Kidney (tissue), 14 donors: Measurements from ENCODE around the gene PDE9A. TPM values are rescaled to one million over a fixed set of nuclear protein-coding genes. Genes with fewer than 3 reads are reported as not detected.

Experiments used
- DNase-seq, 5 donors: peaks; one replicate each; pipeline ENCODE4 v3.0.0-alpha.2; 2013 to 2020
- FAIRE-seq: peaks from 2 replicates; lab custom pipeline; 2012; peaks lifted over from hg19 to GRCh38; lab: Jason Lieb, UNC
- H3K27ac ChIP-seq, 2 donors: one replicate each; pipeline ENCODE4 v1.7.0; 2013; ENCODE audit warnings: low read depth in 2 of 2, low read length in 2 of 2, inconsistent platforms in 1 of 2
- H3K27me3 ChIP-seq: one replicate; pipeline ENCODE4 v1.7.1; 2013; ENCODE audit warnings: low read length, inconsistent platforms; ENCODE audit not compliant: control insufficient read depth, insufficient read depth
- H3K36me3 ChIP-seq, 3 donors: one replicate each; pipeline versions ENCODE4 v1.7.0 to v1.7.1; 2013; ENCODE audit warnings: low read length in 3 of 3, control low read depth in 1 of 3, inconsistent platforms in 1 of 3; ENCODE audit not compliant: insufficient read depth in 3 of 3, control insufficient read depth in 2 of 3
- H3K4me1 ChIP-seq, 3 donors: one replicate each; pipeline versions ENCODE4 v1.7.0 to v1.7.1; 2013; ENCODE audit warnings: low read length in 3 of 3, inconsistent platforms in 1 of 3, low read depth in 1 of 3; ENCODE audit not compliant: control insufficient read depth in 2 of 3, insufficient read depth in 2 of 3
- H3K4me3 ChIP-seq, 3 donors: one replicate each; pipeline versions ENCODE4 v1.7.0 to v1.8.1; 2013; ENCODE audit warnings: low read length in 3 of 3, control low read depth in 1 of 3, inconsistent platforms in 1 of 3
- H3K9ac ChIP-seq, 3 donors: one replicate each; pipeline versions ENCODE4 v1.7.0 to v1.7.1; 2013; ENCODE audit warnings: low read length in 3 of 3, control low read depth in 1 of 3, inconsistent platforms in 1 of 3
- H3K9me3 ChIP-seq, 3 donors: one replicate each; pipeline versions ENCODE4 v1.7.0 to v1.7.1; 2013; ENCODE audit warnings: low read length in 3 of 3, control low read depth in 1 of 3, inconsistent platforms in 1 of 3; ENCODE audit not compliant: control insufficient read depth in 2 of 3, insufficient read depth in 1 of 3
- intact Hi-C: fragments of 100-400 bp; cut with DNase I; formaldehyde crosslinking; loops from one replicate; pipeline ENCODE4 v1.11.1; 2022
- polyA plus RNA-seq: library from polyadenylated mRNA; stranded (reverse); fragments of 350-450 nt; fragmentation: Illumina TruSeq; extraction: RNeasy Lipid Tissue Mini Kit (QIAGEN cat#74804); gene quantifications from one replicate; pipeline ENCODE4 v1.2.3, GENCODE V29; 2014; ENCODE audit warnings: low read depth, low replicate concordance; ENCODE audit not compliant: insufficient read depth
- total RNA-seq: library from RNA; stranded (reverse); fragmentation: NEBNext Ultra II Directional; extraction: Animal tissue kit (Norgen Biotek cat#: 25700); gene quantifications from one replicate; pipeline ENCODE4 v1.2.1, GENCODE V29; 2021
- TF ChIP-seq, protein P1 (sequence below): IDR thresholded peaks from 3 replicates; pipeline ENCODE4 v1.5.1; 2012; ENCODE audit warnings: mild to moderate bottlenecking, moderate library complexity, borderline replicate concordance; ENCODE audit not compliant: insufficient read depth; ENCODE audit errors: extremely low read depth
- donor health status: control.
- donor health status: control.
- donor health status: control.
- donor health status: control.
- donor health status: control.
- donor health status: DM: yes; HTN: yes; CAD: no.
- donor health status: Normal renal cell carcinoma (clear cell type).

The PDE9A gene
- total and polyA plus RNA-seq, 2 donors from 2014 or later, result 30.1 to 39.0 TPM

DNA sequence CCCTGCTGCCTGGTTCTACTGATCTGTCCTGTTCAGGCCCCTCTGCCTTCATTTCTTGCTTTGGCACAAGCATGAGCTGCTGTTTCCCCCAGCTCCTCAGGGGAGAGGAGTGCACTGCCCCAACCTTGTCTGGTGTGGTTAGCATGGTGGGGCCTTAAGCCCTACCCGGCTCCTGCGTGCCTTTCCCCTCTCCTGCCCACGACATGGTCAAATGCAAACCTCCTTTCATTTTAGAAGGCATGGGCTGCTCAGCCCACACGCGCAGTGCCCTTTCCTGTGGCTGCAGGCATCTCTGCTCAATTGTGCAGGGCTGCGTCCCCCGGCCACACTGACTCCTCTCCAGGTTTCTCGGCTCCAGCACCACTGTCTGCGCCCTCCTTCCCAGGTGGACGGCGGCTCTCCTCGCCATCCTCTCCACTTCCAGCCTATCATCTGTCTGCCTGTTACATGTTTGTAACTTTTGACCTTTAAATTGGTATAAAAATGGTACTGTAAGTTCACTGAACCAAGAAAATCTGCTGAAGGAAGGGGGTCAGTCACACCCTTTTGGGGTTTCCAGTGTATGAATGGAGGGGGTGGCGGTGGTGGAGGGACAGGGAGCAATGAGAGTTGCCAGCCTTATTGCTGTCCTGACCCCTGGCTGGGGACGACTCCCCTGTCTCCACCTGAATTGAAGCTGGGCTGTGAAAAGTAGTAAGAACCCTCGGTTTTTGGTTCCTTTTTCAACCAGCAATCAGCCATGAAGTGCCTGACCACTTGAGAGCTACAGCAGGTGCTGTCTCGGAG, 5.1 kb downstream of the PDE9A start:
- TF ChIP-seq, protein P1, sequence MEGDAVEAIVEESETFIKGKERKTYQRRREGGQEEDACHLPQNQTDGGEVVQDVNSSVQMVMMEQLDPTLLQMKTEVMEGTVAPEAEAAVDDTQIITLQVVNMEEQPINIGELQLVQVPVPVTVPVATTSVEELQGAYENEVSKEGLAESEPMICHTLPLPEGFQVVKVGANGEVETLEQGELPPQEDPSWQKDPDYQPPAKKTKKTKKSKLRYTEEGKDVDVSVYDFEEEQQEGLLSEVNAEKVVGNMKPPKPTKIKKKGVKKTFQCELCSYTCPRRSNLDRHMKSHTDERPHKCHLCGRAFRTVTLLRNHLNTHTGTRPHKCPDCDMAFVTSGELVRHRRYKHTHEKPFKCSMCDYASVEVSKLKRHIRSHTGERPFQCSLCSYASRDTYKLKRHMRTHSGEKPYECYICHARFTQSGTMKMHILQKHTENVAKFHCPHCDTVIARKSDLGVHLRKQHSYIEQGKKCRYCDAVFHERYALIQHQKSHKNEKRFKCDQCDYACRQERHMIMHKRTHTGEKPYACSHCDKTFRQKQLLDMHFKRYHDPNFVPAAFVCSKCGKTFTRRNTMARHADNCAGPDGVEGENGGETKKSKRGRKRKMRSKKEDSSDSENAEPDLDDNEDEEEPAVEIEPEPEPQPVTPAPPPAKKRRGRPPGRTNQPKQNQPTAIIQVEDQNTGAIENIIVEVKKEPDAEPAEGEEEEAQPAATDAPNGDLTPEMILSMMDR, result no peak
- FAIRE-seq, result no peak
- Histone ChIP-seq H3K27ac (no peak overlapping the region), H3K9ac (no peak overlapping the region), H3K9me3 (peaks cover 0 to 2% (median 0%) of the 10 kb centered on the region in 3 donors), H3K36me3 (peaks cover 0 to 9% (median 4%) of the 10 kb centered on the region in 3 donors), H3K4me3 (no peak overlapping the region), H3K27me3 (no peaks in the 10 kb centered on the region), H3K4me1 (peaks cover 3 to 27% (median 12%) of the 10 kb centered on the region in 3 donors)
- intact Hi-C loops, result loop anchor here (10.0 kb wide), 1 partner anchor 56 kb away; no protein-coding TSS in a partner anchor
- peak in 1 of 5 donors; percentile 57 for DNase-seq

DNA sequence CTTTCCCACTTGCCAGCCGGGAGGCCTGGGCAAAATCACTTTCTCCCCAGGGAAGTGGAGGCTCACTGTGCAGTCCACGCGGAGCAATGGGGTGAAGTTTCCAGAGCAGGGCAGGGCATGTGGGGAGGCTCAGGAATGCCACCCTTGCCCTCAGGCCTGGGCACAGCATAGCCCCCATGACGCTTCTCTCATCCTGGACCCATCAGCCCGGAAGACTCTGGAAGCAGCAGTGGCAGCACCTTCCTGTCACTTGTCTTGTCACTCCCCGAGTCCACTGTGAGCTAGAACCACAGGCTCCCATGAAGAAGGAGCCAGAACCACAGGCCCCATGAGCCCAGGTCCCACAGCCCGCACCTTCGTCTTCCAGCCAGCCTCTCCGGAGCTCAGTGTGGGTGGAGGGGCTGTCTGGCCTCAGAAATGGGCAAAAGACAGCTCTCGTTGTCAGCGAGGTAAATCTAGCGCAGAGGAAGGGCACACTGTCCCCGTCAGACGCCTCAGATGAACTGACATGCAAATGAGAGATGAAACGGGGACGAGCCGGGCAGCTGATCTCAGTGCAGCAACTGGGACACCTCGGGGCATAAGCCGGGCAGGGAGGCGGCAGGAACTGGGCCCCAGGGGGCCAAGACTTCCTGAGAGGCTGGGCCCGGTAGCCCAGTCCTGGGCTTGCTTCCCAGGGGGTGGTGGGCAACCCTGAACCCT, 6.1 kb downstream of the PDE9A start:
- peaks cover 3 to 23% (median 12%) of the 10 kb centered on the region in 3 donors for H3K4me1 ChIP-seq
- FAIRE-seq (no peak), DNase-seq (peak in 1 of 5 donors; percentile 59)
- peaks cover 0 to 9% (median 4%) of the 10 kb centered on the region in 3 donors for H3K36me3 ChIP-seq
- no peak overlapping the region for H3K4me3 ChIP-seq
- H3K9me3 ChIP-seq, result peaks cover 0 to 2% (median 0%) of the 10 kb centered on the region in 3 donors
- no peaks in the 10 kb centered on the region for H3K27me3 ChIP-seq
- no peak overlapping the region for H3K27ac ChIP-seq
- TF ChIP-seq, protein P1, result no peak
- no peak overlapping the region for H3K9ac ChIP-seq
- intact Hi-C loops, result loop anchor here (10.0 kb wide), 1 partner anchor 55 kb away; no protein-coding TSS in a partner anchor

DNA sequence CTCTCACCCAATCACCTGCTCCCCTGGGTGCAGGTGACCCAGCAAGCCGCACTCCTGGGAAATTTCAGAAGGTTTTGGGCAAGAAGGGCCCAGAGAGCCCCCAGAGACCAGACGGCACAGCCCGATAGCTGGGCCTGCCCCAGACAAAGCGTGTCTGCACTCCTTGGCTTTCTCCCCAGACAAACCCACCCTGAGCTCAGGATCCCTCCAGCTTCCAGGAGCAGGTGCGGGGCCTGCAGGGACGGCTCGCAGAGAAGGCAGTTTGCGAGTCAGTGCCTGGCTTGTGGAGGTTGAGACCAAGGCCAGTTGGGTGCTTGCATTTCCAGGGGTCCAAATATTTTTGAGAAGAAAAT, 6.7 kb downstream of the PDE9A start:
- H3K27ac ChIP-seq, result no peak overlapping the region
- peaks cover 0 to 18% (median 7%) of the 10 kb centered on the region in 3 donors for H3K4me1 ChIP-seq
- FAIRE-seq, result no peak
- peaks cover 0 to 9% (median 4%) of the 10 kb centered on the region in 3 donors for H3K36me3 ChIP-seq
- peak in 1 of 5 donors; percentile 20 for DNase-seq
- TF ChIP-seq, protein P1, result no peak
- H3K4me3 ChIP-seq, result no peak overlapping the region
- peaks cover 0 to 2% (median 0%) of the 10 kb centered on the region in 3 donors for H3K9me3 ChIP-seq
- no peak overlapping the region for H3K9ac ChIP-seq
- intact Hi-C loops, result no loop called here
- no peaks in the 10 kb centered on the region for H3K27me3 ChIP-seq
